DMS153 treated with DMSO at 0.1 percent for 48 hours (cell line): Measurements from ENCODE around the gene OTUD7B.

Experiments used
- DNase-seq: peaks from one replicate; lab custom pipeline; 2025; ENCODE audit not compliant: unreplicated experiment; lab: John Stamatoyannopoulos, UW

OTUD7B gene

DNA sequence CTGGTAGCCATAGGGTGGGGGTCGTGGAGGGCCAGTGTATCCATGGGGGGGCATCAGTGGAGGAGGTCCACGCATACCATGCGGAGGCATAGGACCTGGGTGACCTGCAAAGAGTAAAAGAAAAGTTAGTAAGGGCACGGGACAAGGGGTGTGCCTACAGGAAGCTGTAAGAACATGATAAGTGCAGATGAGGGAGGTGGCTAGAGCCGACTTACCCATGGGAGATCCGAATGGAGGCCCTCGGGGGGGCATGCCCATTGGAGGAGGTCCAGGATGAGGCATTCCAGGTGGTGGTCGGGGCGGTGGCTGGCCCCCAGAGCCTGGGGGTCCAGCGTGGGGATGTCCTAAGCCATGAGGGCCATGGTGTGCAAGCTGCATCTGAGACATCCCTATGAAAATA, 86.9 kb downstream of the OTUD7B start:
- DNase-seq = no peak

DNA sequence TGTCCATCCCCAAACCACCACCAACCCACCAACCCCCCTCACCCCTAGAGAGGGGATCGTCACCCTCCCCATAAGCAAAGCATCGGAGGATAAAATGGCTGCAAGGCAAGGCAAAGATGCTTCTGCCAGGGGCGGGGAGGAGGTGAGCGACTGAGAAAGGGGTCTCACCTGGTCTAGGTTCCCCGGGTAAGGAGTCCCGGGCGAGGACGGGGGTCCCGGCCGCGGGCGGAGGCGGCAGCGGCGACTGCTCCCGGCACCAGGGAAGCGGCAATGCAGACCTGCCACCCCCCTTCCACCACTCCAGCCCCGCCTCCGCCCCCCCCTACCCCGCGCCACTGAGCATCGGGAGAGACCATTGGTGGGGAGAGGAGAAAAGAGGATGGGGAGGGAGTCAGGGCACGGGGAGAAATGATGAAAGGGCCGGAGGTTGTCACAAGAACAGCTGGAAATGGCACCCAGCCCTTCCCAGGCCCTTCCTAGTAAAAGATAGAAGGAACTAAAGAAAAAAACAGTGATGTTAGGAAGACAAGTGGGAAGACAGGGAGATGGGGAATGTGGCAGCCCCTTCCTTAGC, 92.9 kb downstream of the OTUD7B start, which contains the start of gene SV2A:
TSS of gene SV2A (minus strand) at position 274 of the 574 bp plus-strand sequence. CDS start 4,004 bp downstream, outside the sequence.
- peak; percentile 68 for DNase-seq

GRCh38 chr1:149916898-149917252, 93.7 kb downstream of the OTUD7B start:
- DNase-seq = no peak

DNA sequence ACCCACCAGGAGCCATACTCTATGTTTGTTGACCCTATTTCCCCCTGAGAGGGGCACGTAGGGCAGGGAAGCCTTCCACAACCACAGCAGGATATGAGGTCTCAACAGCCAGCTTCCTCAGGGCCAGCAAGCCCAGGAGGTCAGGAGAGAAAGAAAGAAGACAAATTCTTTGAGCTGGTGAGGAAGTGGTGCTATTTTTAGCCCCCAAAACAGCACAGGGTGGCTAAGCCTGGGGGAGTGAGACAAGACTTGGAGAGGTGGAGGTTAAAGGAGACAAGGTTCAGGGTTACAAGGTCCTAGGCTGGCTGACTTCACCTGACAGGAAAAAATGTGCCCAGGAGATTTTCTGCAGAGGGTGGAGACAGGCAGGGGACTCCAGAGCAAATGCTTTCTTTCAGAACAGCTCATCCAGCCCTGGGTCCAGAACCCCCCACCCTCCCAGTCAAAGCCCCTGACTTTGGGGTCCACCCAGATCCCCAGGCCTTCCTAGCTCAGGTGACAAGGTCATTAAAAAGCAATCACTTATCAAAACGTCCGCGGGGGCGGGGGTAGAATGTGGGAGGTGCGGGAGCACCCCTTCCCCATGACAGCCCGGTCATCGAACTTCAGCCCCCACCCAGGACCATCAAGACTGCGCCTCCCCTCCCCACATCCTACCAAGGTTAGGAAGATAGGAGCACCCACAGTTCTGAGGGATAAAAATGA, 94.2 kb downstream of the OTUD7B start:
- DNase-seq = no peak

DNA sequence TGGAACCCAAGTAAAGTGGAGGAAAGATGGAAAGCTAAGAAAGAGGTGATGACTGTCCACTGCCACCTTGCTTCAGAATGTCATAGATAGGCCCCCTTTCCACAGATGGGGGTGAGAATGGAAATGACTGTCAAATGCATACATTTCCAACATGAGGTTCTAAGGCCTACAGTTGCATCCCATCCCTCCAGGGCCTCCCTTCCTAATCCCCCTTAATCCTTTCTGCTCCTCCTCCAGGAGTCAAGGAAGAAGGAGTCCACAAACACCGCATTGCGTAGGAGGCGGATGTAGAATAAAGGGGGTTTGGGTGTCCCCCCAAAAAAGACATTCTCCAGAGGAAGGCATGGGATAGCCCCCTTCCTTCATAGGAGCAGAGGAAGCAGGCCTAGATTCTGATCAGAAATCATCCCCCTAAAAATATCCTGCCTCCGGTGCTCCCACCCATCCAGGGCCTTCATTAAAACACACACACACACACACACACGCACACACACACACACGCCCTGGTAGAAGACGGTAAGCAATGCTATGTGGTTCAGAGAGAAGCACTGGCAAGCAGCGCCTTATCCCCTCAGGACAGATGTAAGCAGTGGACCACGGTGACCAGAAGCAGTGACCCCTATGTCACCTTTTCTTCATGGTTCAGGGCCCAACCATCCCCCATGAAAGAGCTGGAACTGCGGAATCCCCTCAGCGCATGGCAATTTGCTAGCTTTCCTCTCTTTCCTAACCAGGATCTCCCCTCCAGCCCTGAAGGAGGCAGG, 94.9 kb downstream of the OTUD7B start:
- no peak for DNase-seq

DNA sequence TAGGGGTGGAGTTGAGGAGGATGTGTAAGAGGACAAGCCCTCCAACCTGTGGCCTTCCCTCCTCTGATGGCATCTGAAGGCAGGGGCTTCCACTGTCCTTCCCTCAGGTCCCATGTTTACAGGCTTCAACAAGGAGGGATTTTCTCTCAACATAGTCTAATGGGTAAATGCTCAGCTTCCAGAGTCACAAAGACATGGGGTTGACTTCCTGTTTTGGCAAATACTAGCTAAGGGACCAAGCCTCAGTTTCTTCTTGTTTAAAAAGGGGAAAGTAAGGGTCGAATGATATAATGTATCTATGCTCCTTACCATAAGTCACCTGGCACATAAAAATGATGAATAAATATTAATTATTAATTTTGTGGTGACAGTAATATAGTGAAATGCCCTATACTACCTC, 96.0 kb downstream of the OTUD7B start:
- DNase-seq = no peak

DNA sequence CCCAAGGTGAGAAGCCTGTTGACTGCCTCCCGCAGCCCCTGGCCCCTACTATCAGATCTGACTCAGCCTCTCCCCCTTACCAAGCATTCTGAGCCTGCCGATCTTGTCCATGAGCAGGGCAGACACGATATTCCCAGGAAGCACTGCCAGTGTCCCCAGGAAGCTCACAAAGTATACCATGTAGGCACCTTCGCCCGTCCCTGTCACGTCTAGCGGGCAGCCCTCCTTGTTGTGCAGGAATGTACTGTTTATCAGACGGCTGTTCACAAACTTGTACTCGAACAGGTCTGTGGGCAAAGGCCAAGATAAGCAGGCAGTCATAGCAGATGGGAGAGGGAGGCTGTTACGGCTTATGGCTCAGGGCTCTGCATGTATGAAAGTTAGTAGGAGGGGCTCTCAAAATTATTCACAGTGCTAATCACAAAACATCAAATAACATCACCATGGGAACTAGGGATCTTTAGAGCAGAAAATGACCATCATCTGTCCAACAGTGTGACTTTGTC, 103.9 kb downstream of the OTUD7B start:
- no peak for DNase-seq

DNA sequence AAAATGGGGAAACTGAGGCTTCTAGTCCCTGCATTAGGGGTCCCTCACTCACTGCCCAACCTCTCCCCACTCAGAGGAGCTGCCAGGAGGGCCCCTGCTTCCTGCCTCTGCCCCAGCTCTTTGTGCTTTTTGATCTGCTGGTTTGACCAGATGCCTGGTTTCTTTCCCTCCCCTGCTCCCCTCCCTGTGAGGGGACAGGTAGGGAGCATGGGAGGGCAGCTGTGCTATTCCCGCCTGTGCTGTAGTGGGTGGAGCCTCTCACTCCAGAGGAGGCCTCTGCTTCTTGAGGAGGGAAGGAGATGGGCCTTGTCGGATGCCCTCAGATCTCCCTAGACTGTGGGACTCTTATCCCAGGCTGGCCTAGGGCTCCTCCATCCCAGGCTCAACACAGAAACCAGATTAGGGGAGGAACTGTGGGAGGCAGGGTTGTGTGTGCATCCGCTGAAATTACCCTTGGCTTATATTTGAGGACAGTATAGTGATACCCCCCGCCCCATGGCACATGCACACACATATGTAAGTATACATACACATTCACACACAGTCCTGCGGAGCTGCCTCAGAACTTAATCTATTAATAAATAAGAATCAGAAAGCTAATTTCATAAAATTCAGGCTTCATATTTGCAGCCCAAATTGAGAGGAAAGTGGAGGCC, 106.6 kb downstream of the OTUD7B start:
- DNase-seq = no peak

- peak; percentile 96 for DNase-seq
Observed at GRCh38 chr1:149899460-149900284, 110.9 kb downstream of the OTUD7B start, which contains the start of gene BOLA1. TSS of gene BOLA1 (plus strand) at chr1:149899568. CDS start at chr1:149900060, 492 bp downstream.

- no peak for DNase-seq
Observed at GRCh38 chr1:149896575-149896974, 114.0 kb downstream of the OTUD7B start.

DNA sequence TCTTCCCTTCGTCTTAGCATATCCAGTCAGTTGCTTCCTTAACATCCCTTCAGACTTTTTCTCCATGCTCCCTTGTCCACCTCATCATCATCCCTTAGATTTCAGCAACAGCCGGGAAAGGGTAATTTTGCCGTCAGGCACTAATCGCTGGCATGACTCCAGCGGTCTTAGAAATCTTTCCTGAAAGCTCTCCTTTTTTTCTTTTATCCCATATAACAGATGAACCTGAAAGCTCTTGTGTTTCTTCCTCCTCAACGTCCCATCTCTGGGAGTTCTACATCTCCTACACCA, 121.6 kb downstream of the OTUD7B start:
- no peak for DNase-seq

DNA sequence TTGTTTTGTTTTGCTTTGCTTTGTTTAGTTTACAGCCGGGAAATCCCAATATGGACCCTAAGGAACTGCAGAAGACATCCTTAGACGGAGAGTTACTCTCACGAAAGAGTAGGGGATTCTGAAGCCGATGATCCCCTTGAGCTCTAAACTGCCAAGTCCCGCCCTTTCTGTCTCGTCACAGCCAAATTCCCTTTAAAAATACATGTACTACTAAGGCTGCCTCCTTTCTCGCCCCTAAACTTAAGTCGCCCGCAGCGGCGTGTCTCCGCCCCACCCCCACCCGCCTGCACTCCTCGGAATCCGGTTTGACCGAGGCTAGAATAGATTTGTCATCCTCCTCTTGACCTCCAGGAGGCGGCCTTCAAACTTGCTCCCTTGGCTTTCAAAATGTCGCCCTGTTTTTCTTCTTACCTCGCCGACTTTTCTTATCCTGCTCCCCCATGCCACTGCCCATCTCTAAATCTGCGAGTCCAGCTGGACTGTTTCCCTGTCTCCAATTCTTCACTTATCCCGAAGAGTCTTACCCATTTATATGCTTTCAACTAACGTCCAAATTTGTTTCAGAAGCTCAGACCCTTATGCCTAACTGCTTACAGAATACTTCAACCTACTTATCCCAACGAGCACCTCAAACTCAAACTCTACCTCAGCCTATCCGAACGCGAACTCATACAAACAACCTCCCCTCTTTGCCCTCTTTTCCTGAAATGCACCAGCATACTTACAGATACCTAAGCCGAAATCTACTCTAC, 122.1 kb downstream of the OTUD7B start:
- peak; percentile 92 for DNase-seq
